Islet precursor cell (in vitro differentiated cells): Measurements from ENCODE around the gene SF3B3.

ENCODE experiments used
- DNase-seq: peaks from one replicate; pipeline ENCODE4 v3.0.0-alpha.2; 2018

Gene SF3B3

GRCh38 chr16:70523743-70524398 lies at the start of gene SF3B3:
Gene SF3B3, plus strand, starts transcription at chr16:70523816. Its CDS starts 2,841 bp downstream, at chr16:70526657.
- DNase-seq, result peak; percentile 73

- peak; percentile 52 for DNase-seq
Measured at GRCh38 chr16:70474320-70475053, 49.1 kb upstream of the SF3B3 start.

- peak; percentile 78 for DNase-seq
Measured at GRCh38 chr16:70475054-70475871, 48.4 kb upstream of the SF3B3 start.

GRCh38 chr16:70476272-70477020 lies 47.2 kb upstream of the SF3B3 start:
- DNase-seq, result peak; percentile 75

GRCh38 chr16:70478169-70478568 lies 45.4 kb upstream of the SF3B3 start:
- peak; percentile 54 for DNase-seq

- DNase-seq, result peak; percentile 47
Measured at GRCh38 chr16:70478912-70479341, 44.7 kb upstream of the SF3B3 start.

GRCh38 chr16:70480127-70481105 lies 43.2 kb upstream of the SF3B3 start:
- DNase-seq, result no peak

- DNase-seq, result no peak
Measured at GRCh38 chr16:70481929-70482536, 41.6 kb upstream of the SF3B3 start.

- no peak for DNase-seq
Measured at GRCh38 chr16:70482624-70483023, 41.0 kb upstream of the SF3B3 start.

- no peak for DNase-seq
Measured at GRCh38 chr16:70483426-70483825, 40.2 kb upstream of the SF3B3 start.

- no peak for DNase-seq
Measured at GRCh38 chr16:70484867-70485266, 38.7 kb upstream of the SF3B3 start.

GRCh38 chr16:70490261-70490660 lies 33.4 kb upstream of the SF3B3 start:
- no peak for DNase-seq

- no peak for DNase-seq
Measured at GRCh38 chr16:70493802-70494201, 29.8 kb upstream of the SF3B3 start.

- DNase-seq, result no peak
Measured at GRCh38 chr16:70494202-70494770, 29.3 kb upstream of the SF3B3 start.

- no peak for DNase-seq
Measured at GRCh38 chr16:70494777-70495176, 28.8 kb upstream of the SF3B3 start.

GRCh38 chr16:70495425-70496182 lies 28.0 kb upstream of the SF3B3 start:
- DNase-seq, result no peak

GRCh38 chr16:70496513-70496912 lies 27.1 kb upstream of the SF3B3 start:
- DNase-seq, result no peak

- no peak for DNase-seq
Measured at GRCh38 chr16:70508752-70509151, 14.9 kb upstream of the SF3B3 start.

GRCh38 chr16:70510216-70510615 lies 13.4 kb upstream of the SF3B3 start:
- DNase-seq, result no peak

- DNase-seq, result no peak
Measured at GRCh38 chr16:70511833-70512232, 11.8 kb upstream of the SF3B3 start.
